Heart left ventricle (tissue), 16 donors: Measurements from ENCODE around the gene SLC37A2. TPM values are rescaled to one million over a fixed set of nuclear protein-coding genes. Genes with fewer than 3 reads are reported as not detected.
"Not testable (repeated sequence)": the region's sequence is repeated elsewhere in the genome, so short reads cannot be mapped to it uniquely, and the experiment has no call there.

Experiments
- ATAC-seq, 4 donors: fragments of 200-7000 bp; cut with Tn5 transposase; one replicate each; pipeline ENCODE4 v1.9.1; 2020 to 2022; ENCODE audit warnings: moderate library complexity in 4 of 4, mild to moderate bottlenecking in 3 of 4, moderate number of reproducible peaks in 1 of 4
- DNase-seq, 5 donors: peaks; one replicate each; pipeline ENCODE4 v3.0.0-alpha.2; 2020
- H3K27ac ChIP-seq, 12 donors: fragments of 200-600 bp; sonication (generic) in 4 of 12; one replicate each; pipeline versions ENCODE4 v1.5.0 to v1.8.0; 2016 to 2022; ENCODE audit warnings: mild to moderate bottlenecking in 2 of 12
- H3K27me3 ChIP-seq, 9 donors: fragments of 200-600 bp; sonication (generic) in 2 of 9; one replicate each; pipeline versions ENCODE4 v1.5.1 to v1.8.0; 2016 to 2022; ENCODE audit warnings: mild to moderate bottlenecking in 3 of 9
- H3K36me3 ChIP-seq, 9 donors: fragments of 200-600 bp; sonication (generic) in 2 of 9; one replicate each; pipeline versions ENCODE4 v1.5.0 to v1.8.0; 2018 to 2022; ENCODE audit warnings: mild to moderate bottlenecking in 2 of 9
- H3K4me1 ChIP-seq, 12 donors: fragments of 200-600 bp; sonication (generic) in 4 of 12; one replicate each; pipeline versions ENCODE4 v1.5.0 to v1.8.0; 2016 to 2022; ENCODE audit warnings: mild to moderate bottlenecking in 3 of 12
- H3K4me3 ChIP-seq, 12 donors: fragments of 200-600 bp; sonication (generic) in 4 of 12; one replicate each; pipeline versions ENCODE4 v1.5.0 to v1.8.0; 2017 to 2022; ENCODE audit warnings: mild to moderate bottlenecking in 9 of 12, moderate library complexity in 4 of 12
- H3K9me3 ChIP-seq, 12 donors: fragments of 200-600 bp; sonication (generic) in 4 of 12; one replicate each; pipeline versions ENCODE4 v1.5.0 to v1.8.0; 2016 to 2022; ENCODE audit warnings: mild to moderate bottlenecking in 1 of 12
- CTCF ChIP-seq, 12 donors: fragments of 200-600 bp; sonication (generic) in 4 of 12; IDR thresholded peaks; one replicate each; pipeline versions ENCODE4 v1.5.0 to v1.8.0; 2018 to 2022; ENCODE audit warnings: antibody characterized with exemption in 12 of 12, mild to moderate bottlenecking in 5 of 12
- POLR2A ChIP-seq, 2 donors: fragments of 450-650 bp; IDR thresholded peaks; one replicate each; pipeline ENCODE4 v1.6.1; 2017; ENCODE audit warnings: antibody characterized with exemption in 2 of 2, mild to moderate bottlenecking in 2 of 2, moderate library complexity in 2 of 2
- whole genome bisulfite sequencing, 4 donors: extraction: QIAGEN DNeasy Blood & Tissue Kit in 2 of 4; methylation state at CpG; one replicate each; pipeline versions ENCODE4 v1.1.5 to v1.1.7; 2013 to 2018; 5-methylcytosine and 5-hydroxymethylcytosine counted together
- intact Hi-C, 10 donors: fragments of 100-400 bp; cut with DNase I; formaldehyde crosslinking; loops; one replicate each; pipeline versions ENCODE4 v1.11.1 to v1.14.2; 2022
- polyA plus RNA-seq, 2 donors: library from polyadenylated mRNA; stranded (reverse); fragments of 200-250 nt; gene quantifications; one replicate each; pipeline ENCODE4 v1.2.3, GENCODE V29; 2013
- total RNA-seq, 9 donors: library from RNA; depleted of rRNA in 2 of 9; stranded (reverse); fragments of >200 nt in 2 of 9; fragmentation: NEBNext Ultra II Directional in 3 of 9; extraction: Animal tissue kit (Norgen Biotek cat#: 25700) in 3 of 9; gene quantifications; one replicate each; pipeline versions ENCODE4 v1.1.0 to v1.2.4, GENCODE V29; 2016 to 2023
- donor health status: ischemic (EF 13 %, LVEDD 7.1; RV severe dilation, severe dysfunction).
- donor health status: healthy with polysubstance abuse.
- donor health status: DM: no; HTN: yes; CAD: no.
- donor health status: DM: no; HTN: no; CAD: no.
- donor health status: ischemic (EF 25% LVEDD 6.9; RV normal size, moderate dysfunction).
- donor health status: ischemic (EF 25% LVEDD 5.7; RV mildly dilated, moderate dysfunction).
- donor health status: healthy.
- donor health status: DM: yes; HTN: yes; CAD: no.
- donor health status: ischemic (EF 35%, LVEDD 5.7; RV mildly dilated, moderate dysfunction).
- donor health status: nonischemic (EF 11% LVEDD 7.7; RV severe dilation, severe dysfunction).
- donor health status: DM: yes; HTN: yes; CAD: no.
- donor health status: PGD.
- donor health status: ischemic (EF 29% LVEDD 5.4; RV normal size, mild dysfunction).
- donor health status: nonischemic (EF 23%, LVEDD 6.1; RV moderate dilation, normal function).

Gene SLC37A2
- total and polyA plus RNA-seq, 11 donors = 0.65 to 17.9 (median 2.3) TPM

DNA sequence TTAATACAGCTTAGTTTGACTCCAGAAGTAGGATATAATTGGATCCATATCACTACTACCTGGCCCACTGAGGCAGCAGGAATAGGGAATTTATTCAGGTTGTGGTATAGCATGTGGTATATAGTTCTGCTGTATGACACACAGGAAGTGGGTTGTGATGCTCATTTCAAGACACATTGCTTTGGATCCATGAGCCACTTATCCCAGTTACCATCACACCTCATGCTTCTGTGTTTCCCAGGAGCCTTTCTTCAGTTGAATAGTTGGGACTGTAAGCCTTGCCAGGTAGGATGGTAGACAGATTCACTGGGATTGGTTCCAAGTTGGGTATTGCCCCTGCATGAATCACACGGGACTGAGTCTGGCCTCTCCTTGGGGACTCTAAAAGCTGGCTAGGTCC, 9.9 kb upstream of the SLC37A2 start:
- no peak for ATAC-seq
- intact Hi-C loops = no loop called here
- H3K4me3 ChIP-seq = no peak overlapping the region
- H3K9me3 ChIP-seq = peaks cover 0 to 3% (median 0%) of the 10 kb centered on the region in 12 donors
- DNase-seq = no peak
- no peaks in the 10 kb centered on the region for H3K4me1 ChIP-seq
- H3K36me3 ChIP-seq = no peaks in the 10 kb centered on the region
- 77 to 88% (median 81%) methylated on average over 1 of the region's 1 CpG for WGBS, 4 donors
- no peaks in the 10 kb centered on the region for H3K27me3 ChIP-seq
- no peak for TF ChIP-seq CTCF (IDR thresholded peaks at IDR 0.05)
- no peak for TF ChIP-seq POLR2A (IDR thresholded peaks at IDR 0.05)
- H3K27ac ChIP-seq = no peak overlapping the region

- no peak overlapping the region for H3K4me3 ChIP-seq
- H3K27ac ChIP-seq = no peak overlapping the region
- ATAC-seq (no peak), DNase-seq (no peak)
- intact Hi-C loops = no loop called here
- TF ChIP-seq CTCF (IDR thresholded peaks at IDR 0.05) = no peak
- TF ChIP-seq POLR2A (IDR thresholded peaks at IDR 0.05) = no peak
- no peaks in the 10 kb centered on the region for H3K36me3 ChIP-seq
- H3K27me3 ChIP-seq = no peaks in the 10 kb centered on the region
- WGBS, 4 donors = 59 to 72% (median 63%) methylated on average over 2 of the region's 2 CpGs
- peaks cover 0 to 3% (median 0%) of the 10 kb centered on the region in 12 donors for H3K9me3 ChIP-seq
- H3K4me1 ChIP-seq = no peaks in the 10 kb centered on the region
These were observed 7.9 kb upstream of the SLC37A2 start for GRCh38 chr11:125055107-125055715.

GRCh38 chr11:125056111-125056510, 7.0 kb upstream of the SLC37A2 start:
- DNase-seq, H3K9me3 ChIP-seq, H3K36me3 ChIP-seq, H3K27ac ChIP-seq, H3K4me1 ChIP-seq, H3K27me3 ChIP-seq, ATAC-seq, intact Hi-C loops, H3K4me3 ChIP-seq: not testable (repeated sequence)
- 96 to 100% (median 98%) methylated on average over 2 of the region's 2 CpGs for WGBS, 4 donors

GRCh38 chr11:125056931-125057692, 6.0 kb upstream of the SLC37A2 start:
- no peaks in the 10 kb centered on the region for H3K27me3 ChIP-seq
- no peaks in the 10 kb centered on the region for H3K36me3 ChIP-seq
- no peak for DNase-seq
- intact Hi-C loops = no loop called here
- 82 to 90% (median 85%) methylated on average over 5 of the region's 5 CpGs for WGBS, 4 donors
- H3K9me3 ChIP-seq = peaks cover 0 to 3% (median 0%) of the 10 kb centered on the region in 12 donors
- TF ChIP-seq POLR2A (IDR thresholded peaks at IDR 0.05) = no peak
- TF ChIP-seq CTCF (IDR thresholded peaks at IDR 0.05) = no peak
- H3K4me3 ChIP-seq = no peak overlapping the region
- ATAC-seq = no peak
- no peaks in the 10 kb centered on the region for H3K4me1 ChIP-seq
- H3K27ac ChIP-seq = no peak overlapping the region
